GM12801 (cell line): ENCODE measurements around the gene CITED4.

Source experiments
- CTCF ChIP-seq: IDR thresholded peaks from one replicate; pipeline ENCODE4 v1.5.1; 2011; ENCODE audit warnings: control low read depth; ENCODE audit not compliant: insufficient read length; ENCODE audit errors: extremely low read depth

Gene CITED4

GRCh38 chr1:40829631-40830245 lies 32.4 kb downstream of the CITED4 start:
- TF ChIP-seq CTCF, result no peak

- no peak for TF ChIP-seq CTCF
These were observed 36.2 kb downstream of the CITED4 start for GRCh38 chr1:40825996-40826395.

GRCh38 chr1:40825435-40825788 lies 36.8 kb downstream of the CITED4 start:
- no peak for TF ChIP-seq CTCF

GRCh38 chr1:40824591-40825434 lies 37.4 kb downstream of the CITED4 start:
- no peak for TF ChIP-seq CTCF

- TF ChIP-seq CTCF, result no peak
These were observed 38.2 kb downstream of the CITED4 start for GRCh38 chr1:40823983-40824382.

GRCh38 chr1:40823345-40823744 lies 38.8 kb downstream of the CITED4 start:
- no peak for TF ChIP-seq CTCF

GRCh38 chr1:40822890-40823289 lies 39.3 kb downstream of the CITED4 start:
- no peak for TF ChIP-seq CTCF
